ENCODE results near the gene HOXA3. TPM values are rescaled to one million over a fixed set of nuclear protein-coding genes. Genes with fewer than 3 reads are reported as not detected.

The HOXA3 gene
- total and polyA plus RNA-seq, 4 donors, result 1.9 to 10.7 (median 6.3) TPM

DNA sequence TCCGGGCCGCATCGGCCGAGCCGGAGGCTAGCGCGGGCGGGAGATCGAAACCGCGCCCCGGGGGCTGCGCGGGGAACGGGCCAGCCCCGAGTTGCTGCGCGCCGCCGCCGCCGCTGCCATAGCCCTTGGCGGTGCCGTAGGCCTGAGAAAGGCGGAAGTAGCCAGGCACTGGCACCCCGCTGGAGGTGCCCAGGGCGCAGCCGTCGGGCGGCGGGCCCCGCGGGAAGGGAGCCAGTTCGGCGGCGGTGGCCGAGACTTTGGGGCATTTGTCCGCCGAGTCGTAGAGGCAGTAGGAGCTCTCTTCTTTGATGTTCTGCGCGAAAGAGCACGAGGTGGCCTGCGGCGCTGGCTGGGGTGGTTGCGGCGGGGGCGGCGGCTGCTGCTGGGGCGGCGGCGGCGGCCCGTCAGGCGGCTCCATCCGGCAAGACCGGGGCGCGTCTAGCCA is 21.1 kb upstream of the HOXA3 start:
- DNase-seq (no peak), ATAC-seq (ENCODE audit: insufficient read depth, low FRiP score) (peak; percentile 62)
- WGBS, 2 donors, result 1% methylated on average over 45 to 59 of the region's 59 CpGs
- Histone ChIP-seq H3K4me3 (peak overlapping the region; percentile 38), H3K27me3 (ENCODE audit: control insufficient read depth in 3 of 3, insufficient read depth in 3 of 3, low read length in 2 of 3) (peaks cover 29 to 91% (median 78%) of the 10 kb centered on the region in 3 donors), H3K36me3 (ENCODE audit: control insufficient read depth in 4 of 4, insufficient read depth in 4 of 4, low read length in 4 of 4) (no peaks in the 10 kb centered on the region), H3K27ac (ENCODE audit: low read depth in 1 of 2, low read length in 1 of 2) (no peak overlapping the region), H3K9ac (ENCODE audit: insufficient read depth in 1 of 2, low read length in 2 of 2) (no peak overlapping the region), H3K4me1 (ENCODE audit: control insufficient read depth in 5 of 5, insufficient read depth in 5 of 5, low read length in 5 of 5) (peaks cover 0 to 24% (median 7%) of the 10 kb centered on the region in 5 donors), H3K9me3 (ENCODE audit: control insufficient read depth in 4 of 4, insufficient read depth in 3 of 4, low read length in 3 of 4) (peaks cover 0 to 17% (median 0%) of the 10 kb centered on the region in 4 donors)
- TF ChIP-seq, protein P1, sequence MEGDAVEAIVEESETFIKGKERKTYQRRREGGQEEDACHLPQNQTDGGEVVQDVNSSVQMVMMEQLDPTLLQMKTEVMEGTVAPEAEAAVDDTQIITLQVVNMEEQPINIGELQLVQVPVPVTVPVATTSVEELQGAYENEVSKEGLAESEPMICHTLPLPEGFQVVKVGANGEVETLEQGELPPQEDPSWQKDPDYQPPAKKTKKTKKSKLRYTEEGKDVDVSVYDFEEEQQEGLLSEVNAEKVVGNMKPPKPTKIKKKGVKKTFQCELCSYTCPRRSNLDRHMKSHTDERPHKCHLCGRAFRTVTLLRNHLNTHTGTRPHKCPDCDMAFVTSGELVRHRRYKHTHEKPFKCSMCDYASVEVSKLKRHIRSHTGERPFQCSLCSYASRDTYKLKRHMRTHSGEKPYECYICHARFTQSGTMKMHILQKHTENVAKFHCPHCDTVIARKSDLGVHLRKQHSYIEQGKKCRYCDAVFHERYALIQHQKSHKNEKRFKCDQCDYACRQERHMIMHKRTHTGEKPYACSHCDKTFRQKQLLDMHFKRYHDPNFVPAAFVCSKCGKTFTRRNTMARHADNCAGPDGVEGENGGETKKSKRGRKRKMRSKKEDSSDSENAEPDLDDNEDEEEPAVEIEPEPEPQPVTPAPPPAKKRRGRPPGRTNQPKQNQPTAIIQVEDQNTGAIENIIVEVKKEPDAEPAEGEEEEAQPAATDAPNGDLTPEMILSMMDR (IDR thresholded peaks at IDR 0.05; ENCODE audit: control extremely low read depth, extremely low read depth), result no peak

GRCh38 chr7:27172823-27173510 is 20.6 kb upstream of the HOXA3 start:
- DNase-seq (peak in 1 of 3 donors; percentile 48), ATAC-seq (ENCODE audit: insufficient read depth, low FRiP score) (no peak)
- peak overlapping the region; percentile 38 for H3K4me3 ChIP-seq
- H3K27me3 ChIP-seq (ENCODE audit: control insufficient read depth in 3 of 3, insufficient read depth in 3 of 3, low read length in 2 of 3), result peaks cover 29 to 91% (median 78%) of the 10 kb centered on the region in 3 donors
- H3K4me1 ChIP-seq (ENCODE audit: control insufficient read depth in 5 of 5, insufficient read depth in 5 of 5, low read length in 5 of 5), result peaks cover 0 to 24% (median 7%) of the 10 kb centered on the region in 5 donors
- WGBS, 2 donors, result 2 to 3% methylated on average over 58 of the region's 58 CpGs
- H3K36me3 ChIP-seq (ENCODE audit: control insufficient read depth in 4 of 4, insufficient read depth in 4 of 4, low read length in 4 of 4), result no peaks in the 10 kb centered on the region
- H3K9ac ChIP-seq (ENCODE audit: insufficient read depth in 1 of 2, low read length in 2 of 2), result no peak overlapping the region
- H3K9me3 ChIP-seq (ENCODE audit: control insufficient read depth in 4 of 4, insufficient read depth in 3 of 4, low read length in 3 of 4), result peaks cover 0 to 19% (median 0%) of the 10 kb centered on the region in 4 donors
- H3K27ac ChIP-seq (ENCODE audit: low read depth in 1 of 2, low read length in 1 of 2), result no peak overlapping the region
- TF ChIP-seq, protein P1 (IDR thresholded peaks at IDR 0.05; ENCODE audit: control extremely low read depth, extremely low read depth), result no peak

GRCh38 chr7:27172315-27172774 is 20.0 kb upstream of the HOXA3 start:
- no peak overlapping the region for H3K27ac ChIP-seq (ENCODE audit: low read depth in 1 of 2, low read length in 1 of 2)
- peaks cover 0 to 19% (median 0%) of the 10 kb centered on the region in 4 donors for H3K9me3 ChIP-seq (ENCODE audit: control insufficient read depth in 4 of 4, insufficient read depth in 3 of 4, low read length in 3 of 4)
- H3K27me3 ChIP-seq (ENCODE audit: control insufficient read depth in 3 of 3, insufficient read depth in 3 of 3, low read length in 2 of 3), result peaks cover 29 to 91% (median 78%) of the 10 kb centered on the region in 3 donors
- H3K4me3 ChIP-seq, result no peak overlapping the region
- H3K4me1 ChIP-seq (ENCODE audit: control insufficient read depth in 5 of 5, insufficient read depth in 5 of 5, low read length in 5 of 5), result peaks cover 0 to 24% (median 7%) of the 10 kb centered on the region in 5 donors
- TF ChIP-seq, protein P1 (IDR thresholded peaks at IDR 0.05; ENCODE audit: control extremely low read depth, extremely low read depth), result no peak
- no peaks in the 10 kb centered on the region for H3K36me3 ChIP-seq (ENCODE audit: control insufficient read depth in 4 of 4, insufficient read depth in 4 of 4, low read length in 4 of 4)
- no peak overlapping the region for H3K9ac ChIP-seq (ENCODE audit: insufficient read depth in 1 of 2, low read length in 2 of 2)
- DNase-seq (peak in 1 of 3 donors; percentile 23), ATAC-seq (ENCODE audit: insufficient read depth, low FRiP score) (no peak)
- WGBS, 2 donors, result 4 to 13% methylated on average over 10 of the region's 10 CpGs

Measured in lung (tissue), 12 donors.